Stimulated activated CD4-positive, alpha-beta T cell treated with anti-CD3 and anti-CD28 coated beads, Interleukin-4, amount 100 ng/mL, for 24 hours (primary cell): ENCODE data around the gene DAB2IP.
"Not testable (repeated sequence)": the region's sequence is repeated elsewhere in the genome, so short reads cannot be mapped to it uniquely, and the experiment has no call there.

ENCODE experiments used
- DNase-seq: peaks from one replicate; pipeline ENCODE4 v3.0.0-alpha.2; 2020

DAB2IP gene

GRCh38 chr9:121651295-121652020 lies at the start of gene DAB2IP:
DAB2IP (plus strand) TSS chr9:121651634; CDS start chr9:121651776, 142 bp downstream.
- no peak for DNase-seq

GRCh38 chr9:121603028-121603427 lies 48.4 kb upstream of the DAB2IP start:
- DNase-seq = no peak

DNA sequence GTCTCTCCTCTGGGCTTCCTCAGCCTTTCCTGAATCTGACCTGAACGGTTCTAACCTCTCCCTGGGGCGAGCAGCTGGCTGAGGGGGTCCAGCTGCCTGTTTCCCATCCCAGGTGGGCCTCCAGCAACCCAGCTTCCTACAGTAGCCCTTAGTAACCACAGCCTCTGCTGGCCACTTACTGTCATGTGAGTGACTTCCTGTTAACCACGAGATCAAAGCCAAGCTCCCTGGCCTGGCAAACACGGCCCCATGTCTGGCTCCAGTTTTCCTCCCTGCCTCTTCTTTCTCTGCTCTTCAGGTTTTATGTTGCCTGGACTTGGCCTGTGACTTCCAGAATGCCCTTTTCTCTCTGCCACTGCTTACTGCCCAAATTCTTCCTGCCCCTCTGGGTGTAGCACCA lies 47.2 kb upstream of the DAB2IP start:
- DNase-seq = no peak

DNA sequence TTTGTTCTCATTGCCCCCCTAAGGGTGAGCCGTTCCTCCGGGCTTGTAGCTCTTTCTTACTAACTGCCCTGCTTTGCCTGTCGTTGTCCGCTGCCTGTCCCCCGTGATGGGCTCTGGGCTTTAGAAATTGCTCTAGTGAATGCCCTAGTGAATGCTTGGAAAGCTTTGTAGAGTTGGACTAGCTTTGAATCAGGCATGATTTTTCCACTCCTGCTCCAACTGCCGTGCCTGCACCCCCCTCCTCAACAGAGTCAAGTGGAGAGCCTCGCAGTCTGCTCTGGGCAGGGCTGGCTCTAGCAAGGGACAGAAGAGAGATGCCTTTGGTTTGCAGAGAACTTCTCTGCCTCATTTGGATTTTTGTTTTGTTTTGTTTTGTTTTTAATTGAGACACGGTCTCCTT lies 46.8 kb upstream of the DAB2IP start:
- no peak for DNase-seq

- DNase-seq = no peak
Observed at GRCh38 chr9:121607434-121608167, 43.8 kb upstream of the DAB2IP start.

- no peak for DNase-seq
Observed at GRCh38 chr9:121608168-121608853, 43.1 kb upstream of the DAB2IP start.

DNA sequence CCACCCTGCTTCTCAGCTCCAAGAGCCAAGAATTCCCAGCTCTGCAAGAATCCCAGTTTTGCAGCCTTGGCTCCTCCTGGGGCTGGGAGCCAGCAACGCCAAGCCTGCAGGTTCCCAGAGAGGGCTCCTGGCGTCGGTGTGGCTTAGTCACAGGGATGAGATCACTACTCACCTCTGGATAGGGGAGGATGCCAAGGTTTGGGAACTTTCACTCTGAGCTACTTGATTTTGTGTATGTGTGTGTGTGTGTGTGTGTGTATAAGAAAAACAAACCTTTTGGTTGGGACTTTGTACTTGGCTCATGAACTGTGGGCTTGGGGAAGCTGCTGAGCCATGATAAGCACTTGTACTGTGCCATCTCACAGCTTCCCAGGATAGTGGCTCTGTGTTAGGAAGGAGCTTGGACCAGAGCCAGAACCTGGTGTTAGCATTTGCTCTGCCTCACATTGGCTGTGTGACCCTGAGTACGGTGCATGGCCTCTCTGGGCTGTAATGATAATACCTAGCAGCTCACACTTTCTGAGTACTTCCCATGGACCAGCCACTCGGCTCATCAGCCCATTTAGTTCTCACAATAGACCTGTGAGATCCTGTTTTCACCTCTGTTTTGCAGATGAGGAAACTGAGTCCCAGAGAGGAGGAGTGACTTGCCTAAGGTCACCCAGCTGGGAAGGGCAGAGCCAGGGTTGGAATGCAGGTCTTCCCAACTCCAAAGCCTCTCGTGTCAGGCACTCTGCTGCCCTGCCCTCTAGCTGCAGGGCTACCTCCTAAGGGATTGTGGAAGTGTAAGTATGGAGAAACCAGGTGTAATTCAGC lies 41.4 kb upstream of the DAB2IP start:
- no peak for DNase-seq

GRCh38 chr9:121610638-121610953 lies 40.8 kb upstream of the DAB2IP start:
- no peak for DNase-seq

GRCh38 chr9:121612511-121612998 lies 38.9 kb upstream of the DAB2IP start:
- DNase-seq = no peak

DNA sequence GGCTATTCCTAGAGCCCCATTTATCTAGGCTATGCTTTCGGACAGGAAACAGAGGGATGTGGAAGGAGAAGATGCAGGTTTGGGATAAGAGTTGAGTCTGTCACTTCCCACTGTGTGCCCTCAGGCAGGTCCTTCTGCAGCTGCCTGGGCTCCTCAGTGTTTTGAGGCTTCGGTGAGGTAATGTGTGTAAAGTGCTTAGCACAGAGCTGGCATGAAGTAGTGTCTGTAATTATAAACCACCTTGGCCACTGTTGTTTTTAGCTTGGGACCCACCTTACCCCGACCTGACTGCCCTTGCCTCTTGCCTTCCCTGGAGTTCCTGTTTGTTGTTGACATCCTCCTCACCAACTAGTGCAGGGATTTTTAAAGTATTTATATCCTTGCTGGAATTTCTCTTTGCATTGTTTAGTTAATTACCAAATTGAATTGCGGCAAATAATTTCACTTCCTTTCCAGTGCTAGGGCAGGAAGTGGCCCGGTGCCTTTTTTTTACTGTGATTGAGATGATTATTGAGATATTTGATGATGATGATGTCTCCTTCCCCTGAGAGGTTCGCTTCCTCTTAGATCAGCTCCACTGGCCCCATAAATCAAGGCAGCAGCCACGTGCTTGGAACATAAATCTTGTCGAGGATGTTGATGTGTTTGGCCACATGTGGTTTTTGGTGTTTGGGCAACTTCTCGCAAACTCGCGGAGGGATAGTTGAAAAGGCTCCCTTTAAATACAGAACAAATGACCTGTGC lies 38.3 kb upstream of the DAB2IP start:
- DNase-seq = no peak

- DNase-seq = no peak
Observed at GRCh38 chr9:121616123-121616755, 35.2 kb upstream of the DAB2IP start.

GRCh38 chr9:121618504-121618903 lies 32.9 kb upstream of the DAB2IP start:
- DNase-seq = no peak

DNA sequence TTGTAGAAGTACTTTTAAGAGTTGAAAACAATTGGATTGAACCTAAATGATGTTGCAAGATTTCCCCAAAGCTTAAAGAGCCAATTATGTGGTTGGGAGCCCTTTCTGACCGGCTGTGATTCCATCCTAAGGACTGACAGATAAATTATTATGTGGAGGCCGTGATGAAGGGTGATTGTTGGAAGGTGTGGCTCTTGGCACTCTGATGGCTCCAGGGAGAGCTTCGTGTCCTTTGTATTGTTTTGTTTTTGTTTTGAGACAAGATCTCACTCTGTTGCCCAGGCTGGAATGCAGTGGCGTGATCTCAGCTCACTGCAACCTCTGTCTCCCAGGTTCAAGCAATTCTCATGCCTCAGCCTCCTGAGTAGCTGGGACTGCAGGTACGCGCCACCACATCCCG lies 32.5 kb upstream of the DAB2IP start:
- not testable (repeated sequence) for DNase-seq

DNA sequence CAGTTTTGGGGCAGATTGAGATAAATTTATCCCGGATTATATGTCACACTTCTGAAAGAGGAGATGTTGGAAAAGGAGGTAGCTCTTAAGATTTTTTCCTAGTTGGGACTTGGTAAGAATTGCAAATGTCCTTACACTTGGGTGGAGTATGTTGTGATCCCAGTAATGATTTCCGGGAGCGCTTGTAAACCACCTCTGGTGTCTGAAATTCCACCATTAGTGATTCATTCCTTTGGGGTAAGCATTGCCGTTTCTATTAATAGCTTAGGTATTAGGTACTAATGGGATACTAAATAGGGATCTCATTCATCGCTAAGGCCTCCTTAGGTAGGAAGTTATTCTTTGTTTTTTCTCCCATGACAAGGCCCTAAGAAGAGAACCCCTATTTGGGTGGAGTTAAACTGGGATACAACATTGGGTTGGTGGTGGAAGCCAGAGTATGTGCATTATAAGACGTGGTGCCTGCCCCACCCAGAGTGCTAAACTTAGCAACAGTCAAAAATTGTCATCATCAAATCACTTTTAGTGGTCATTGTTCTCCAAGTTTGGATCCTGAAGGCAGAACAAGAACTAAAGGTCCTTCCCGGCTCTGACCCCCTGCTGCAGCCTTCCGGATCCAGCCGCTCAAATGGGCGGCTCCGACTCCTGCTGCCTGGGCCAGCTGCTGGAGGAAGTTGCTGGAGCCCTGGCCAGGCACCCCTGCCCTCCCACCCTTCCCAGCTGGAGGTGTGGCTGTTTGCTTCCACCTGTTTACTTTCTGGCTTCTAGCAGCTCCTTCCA lies 31.7 kb upstream of the DAB2IP start:
- DNase-seq = no peak

DNA sequence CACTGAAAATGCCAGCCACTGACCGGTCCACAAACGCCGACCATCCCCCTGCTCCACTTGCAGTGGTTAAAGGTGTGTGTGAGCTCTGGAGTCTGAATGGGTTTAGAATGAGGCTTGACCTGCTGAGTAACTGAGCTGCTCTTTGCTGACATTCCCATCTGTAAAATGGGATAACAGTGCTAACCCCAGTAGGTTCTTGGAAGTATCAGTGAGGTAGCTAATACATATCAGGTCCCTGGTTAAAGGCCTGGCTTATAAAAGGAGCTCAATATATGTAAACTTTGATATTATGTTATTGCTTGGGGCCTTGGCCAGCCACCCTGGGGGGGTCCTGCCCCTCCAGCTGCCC lies 31.1 kb upstream of the DAB2IP start:
- DNase-seq = no peak

- DNase-seq = no peak
Observed at GRCh38 chr9:121620777-121621449, 30.5 kb upstream of the DAB2IP start.

DNA sequence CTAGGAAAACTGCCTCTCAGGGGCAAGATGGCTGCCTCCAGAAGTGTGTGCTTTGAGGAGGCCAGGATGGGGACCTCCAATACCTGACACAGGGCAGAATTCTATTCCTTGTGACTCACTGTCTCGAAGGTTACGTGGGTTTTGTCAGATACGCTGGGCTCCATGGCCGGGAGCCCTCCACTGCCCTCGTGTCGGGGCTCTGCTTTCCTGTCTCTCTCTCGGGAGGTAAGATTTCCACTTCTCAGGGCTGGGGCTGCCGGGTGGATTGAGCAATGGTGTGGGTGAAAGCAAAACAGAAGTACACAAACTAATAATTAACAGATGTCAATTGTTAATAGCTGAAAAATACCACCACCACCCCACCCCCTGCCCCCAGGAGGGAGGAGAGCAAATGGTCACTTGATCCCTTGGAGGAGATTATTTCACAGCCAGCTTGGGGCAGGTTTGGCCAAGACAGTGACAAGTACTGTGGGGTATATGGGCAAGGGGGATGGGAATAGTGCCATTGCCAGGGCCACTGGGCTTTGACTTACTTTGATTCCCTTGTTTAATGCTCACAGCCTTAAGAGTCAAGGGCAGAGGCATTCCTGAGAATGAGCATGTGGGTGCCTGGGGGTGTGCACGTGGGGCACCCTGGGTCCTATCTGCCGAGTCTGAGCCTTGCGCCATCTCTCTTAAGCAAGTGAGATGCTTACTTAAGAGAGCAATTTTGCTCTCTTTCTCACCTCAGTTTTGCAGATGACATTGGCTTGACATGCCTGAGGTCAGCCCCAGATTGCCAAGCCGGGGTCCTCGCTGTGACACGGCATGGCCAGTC lies 28.8 kb upstream of the DAB2IP start:
- DNase-seq = no peak

DNA sequence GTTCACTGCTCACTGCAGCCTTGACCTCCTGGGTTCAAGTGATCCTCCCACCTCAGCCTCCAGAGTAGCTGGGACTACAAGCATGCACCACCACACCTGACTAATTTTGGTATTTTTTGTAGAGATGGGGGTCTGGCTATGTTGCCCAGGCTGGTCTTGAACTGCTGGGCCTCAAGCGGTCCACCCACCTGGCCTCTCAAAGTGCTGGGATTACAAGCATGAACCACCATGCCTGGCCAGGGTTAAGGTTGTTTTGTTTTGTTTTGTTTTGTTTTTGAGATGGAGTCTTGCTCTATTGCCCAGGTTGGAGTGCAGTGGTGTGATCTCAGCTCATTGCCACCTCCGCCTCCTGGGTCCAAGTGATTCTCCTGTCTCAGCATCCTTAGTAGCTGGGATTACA lies 28.0 kb upstream of the DAB2IP start:
- not testable (repeated sequence) for DNase-seq

- DNase-seq = no peak
Observed at GRCh38 chr9:121625590-121625989, 25.8 kb upstream of the DAB2IP start.

DNA sequence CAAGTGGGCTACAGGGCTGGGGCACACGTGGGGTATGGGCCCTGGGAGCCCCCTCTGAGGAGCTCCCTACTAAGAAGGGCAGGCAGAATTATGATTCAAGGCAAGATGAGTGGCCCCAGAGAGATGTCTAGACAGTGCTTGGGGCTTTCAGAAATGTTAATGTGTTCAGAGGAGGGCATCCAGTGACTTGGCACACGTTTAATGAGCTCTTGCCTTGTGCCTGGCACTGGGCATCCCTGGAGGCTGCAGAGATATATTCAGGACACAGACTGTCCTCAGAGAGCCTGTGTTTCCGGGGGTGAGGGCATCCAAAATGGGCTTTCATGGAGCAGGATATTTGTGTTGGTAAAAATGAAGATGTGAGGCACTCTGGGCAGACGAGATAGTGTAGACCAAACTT lies 25.4 kb upstream of the DAB2IP start:
- DNase-seq = no peak
